ENCODE data around the gene ELF4. TPM values are rescaled to one million over a fixed set of nuclear protein-coding genes. Genes with fewer than 3 reads are reported as not detected.

Gene ELF4
- total and polyA plus RNA-seq, 2 of the 13 experiments (the other 11 are each of a cell fraction or from before 2014, with no cell fraction given) = 1.3 to 2.6 TPM

DNA sequence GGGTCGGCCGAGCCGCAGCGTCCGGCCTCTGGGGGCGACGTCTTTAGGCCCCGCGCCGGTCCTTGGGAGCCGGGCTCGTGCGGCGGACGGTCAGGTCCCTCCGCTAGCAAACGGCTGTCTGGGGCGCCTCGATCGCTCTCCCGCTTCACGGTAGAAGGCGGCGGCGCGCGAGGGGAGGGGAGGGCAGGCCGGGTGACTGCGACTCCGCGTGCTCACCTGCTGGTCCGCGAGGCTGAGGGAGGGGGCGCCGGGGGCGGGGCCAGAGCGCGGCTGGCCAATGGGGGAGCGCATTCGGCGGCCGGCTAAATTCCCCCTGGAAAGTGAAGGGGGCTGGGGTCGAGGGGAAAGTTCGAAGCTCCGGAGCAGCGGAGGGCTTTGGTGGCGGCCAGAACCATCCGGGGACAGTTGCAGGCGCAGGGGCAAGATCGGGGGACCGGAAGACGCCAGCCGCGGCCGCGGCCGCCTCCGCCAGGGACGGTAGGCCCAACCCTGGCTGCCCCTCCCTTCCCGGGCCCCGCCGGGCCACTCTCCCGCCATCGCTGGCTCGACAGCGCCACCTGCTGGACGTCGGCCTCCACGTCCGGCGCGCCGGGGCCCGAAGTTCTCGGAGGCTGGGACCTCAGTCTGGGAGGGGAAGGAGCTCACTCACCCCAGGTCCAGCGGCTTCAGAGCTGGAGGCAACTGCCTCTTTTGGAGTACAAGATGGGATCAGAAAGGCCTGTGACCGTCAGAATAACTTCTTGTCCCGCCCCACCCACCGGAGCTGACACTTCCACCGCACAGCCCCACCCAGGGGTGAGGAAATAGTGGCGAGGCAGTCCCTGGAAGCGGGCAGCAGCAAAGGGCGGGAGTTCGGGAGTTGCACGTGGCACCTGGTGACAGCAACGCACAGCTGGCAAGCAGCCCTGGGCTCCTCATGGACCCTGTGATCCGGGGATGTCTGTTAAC is 49.9 kb downstream of the ELF4 start (continued):
- TF ChIP-seq, protein P1, sequence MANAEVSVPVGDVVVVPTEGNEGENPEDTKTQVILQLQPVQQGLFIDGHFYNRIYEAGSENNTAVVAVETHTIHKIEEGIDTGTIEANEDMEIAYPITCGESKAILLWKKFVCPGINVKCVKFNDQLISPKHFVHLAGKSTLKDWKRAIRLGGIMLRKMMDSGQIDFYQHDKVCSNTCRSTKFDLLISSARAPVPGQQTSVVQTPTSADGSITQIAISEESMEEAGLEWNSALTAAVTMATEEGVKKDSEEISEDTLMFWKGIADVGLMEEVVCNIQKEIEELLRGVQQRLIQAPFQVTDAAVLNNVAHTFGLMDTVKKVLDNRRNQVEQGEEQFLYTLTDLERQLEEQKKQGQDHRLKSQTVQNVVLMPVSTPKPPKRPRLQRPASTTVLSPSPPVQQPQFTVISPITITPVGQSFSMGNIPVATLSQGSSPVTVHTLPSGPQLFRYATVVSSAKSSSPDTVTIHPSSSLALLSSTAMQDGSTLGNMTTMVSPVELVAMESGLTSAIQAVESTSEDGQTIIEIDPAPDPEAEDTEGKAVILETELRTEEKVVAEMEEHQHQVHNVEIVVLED (CRISPR knock-in tag; IDR thresholded peaks at IDR 0.05; ENCODE audit: borderline replicate concordance) = no peak
- TF ChIP-seq, protein P2, sequence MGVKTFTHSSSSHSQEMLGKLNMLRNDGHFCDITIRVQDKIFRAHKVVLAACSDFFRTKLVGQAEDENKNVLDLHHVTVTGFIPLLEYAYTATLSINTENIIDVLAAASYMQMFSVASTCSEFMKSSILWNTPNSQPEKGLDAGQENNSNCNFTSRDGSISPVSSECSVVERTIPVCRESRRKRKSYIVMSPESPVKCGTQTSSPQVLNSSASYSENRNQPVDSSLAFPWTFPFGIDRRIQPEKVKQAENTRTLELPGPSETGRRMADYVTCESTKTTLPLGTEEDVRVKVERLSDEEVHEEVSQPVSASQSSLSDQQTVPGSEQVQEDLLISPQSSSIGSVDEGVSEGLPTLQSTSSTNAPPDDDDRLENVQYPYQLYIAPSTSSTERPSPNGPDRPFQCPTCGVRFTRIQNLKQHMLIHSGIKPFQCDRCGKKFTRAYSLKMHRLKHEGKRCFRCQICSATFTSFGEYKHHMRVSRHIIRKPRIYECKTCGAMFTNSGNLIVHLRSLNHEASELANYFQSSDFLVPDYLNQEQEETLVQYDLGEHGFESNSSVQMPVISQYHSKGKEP (CRISPR knock-in tag; IDR thresholded peaks at IDR 0.05) = no peak
- 0 out of 2 replicates have a peak, but pooled peaks have one; percentile 18 for TF ChIP-seq ZSCAN25 (CRISPR knock-in tag; IDR thresholded peaks at IDR 0.05)
- TF ChIP-seq PTBP1 (IDR thresholded peaks at IDR 0.05; ENCODE audit: low read depth, low read length, poor library complexity, severe bottlenecking) = no peak
- TF ChIP-seq FOXA1 (IDR thresholded peaks at IDR 0.05) = no peak
- no peak for TF ChIP-seq FOXA1 (CRISPR knock-in tag; IDR thresholded peaks at IDR 0.05)
- no peak for TF ChIP-seq ZNF605 (CRISPR knock-in tag; IDR thresholded peaks at IDR 0.05)
- no peak for TF ChIP-seq ZSCAN21 (CRISPR knock-in tag; IDR thresholded peaks at IDR 0.05; ENCODE audit: borderline replicate concordance)
- no peak for TF ChIP-seq ZBTB42 (CRISPR knock-in tag; IDR thresholded peaks at IDR 0.05)
- no peak for TF ChIP-seq SIX4 (CRISPR knock-in tag; IDR thresholded peaks at IDR 0.05)
- no peak for TF ChIP-seq GATAD2A (CRISPR knock-in tag; IDR thresholded peaks at IDR 0.05)
- no peak for TF ChIP-seq ZNF546 (CRISPR knock-in tag; conservative IDR thresholded peaks at IDR 0.05)
- TF ChIP-seq, protein P3, sequence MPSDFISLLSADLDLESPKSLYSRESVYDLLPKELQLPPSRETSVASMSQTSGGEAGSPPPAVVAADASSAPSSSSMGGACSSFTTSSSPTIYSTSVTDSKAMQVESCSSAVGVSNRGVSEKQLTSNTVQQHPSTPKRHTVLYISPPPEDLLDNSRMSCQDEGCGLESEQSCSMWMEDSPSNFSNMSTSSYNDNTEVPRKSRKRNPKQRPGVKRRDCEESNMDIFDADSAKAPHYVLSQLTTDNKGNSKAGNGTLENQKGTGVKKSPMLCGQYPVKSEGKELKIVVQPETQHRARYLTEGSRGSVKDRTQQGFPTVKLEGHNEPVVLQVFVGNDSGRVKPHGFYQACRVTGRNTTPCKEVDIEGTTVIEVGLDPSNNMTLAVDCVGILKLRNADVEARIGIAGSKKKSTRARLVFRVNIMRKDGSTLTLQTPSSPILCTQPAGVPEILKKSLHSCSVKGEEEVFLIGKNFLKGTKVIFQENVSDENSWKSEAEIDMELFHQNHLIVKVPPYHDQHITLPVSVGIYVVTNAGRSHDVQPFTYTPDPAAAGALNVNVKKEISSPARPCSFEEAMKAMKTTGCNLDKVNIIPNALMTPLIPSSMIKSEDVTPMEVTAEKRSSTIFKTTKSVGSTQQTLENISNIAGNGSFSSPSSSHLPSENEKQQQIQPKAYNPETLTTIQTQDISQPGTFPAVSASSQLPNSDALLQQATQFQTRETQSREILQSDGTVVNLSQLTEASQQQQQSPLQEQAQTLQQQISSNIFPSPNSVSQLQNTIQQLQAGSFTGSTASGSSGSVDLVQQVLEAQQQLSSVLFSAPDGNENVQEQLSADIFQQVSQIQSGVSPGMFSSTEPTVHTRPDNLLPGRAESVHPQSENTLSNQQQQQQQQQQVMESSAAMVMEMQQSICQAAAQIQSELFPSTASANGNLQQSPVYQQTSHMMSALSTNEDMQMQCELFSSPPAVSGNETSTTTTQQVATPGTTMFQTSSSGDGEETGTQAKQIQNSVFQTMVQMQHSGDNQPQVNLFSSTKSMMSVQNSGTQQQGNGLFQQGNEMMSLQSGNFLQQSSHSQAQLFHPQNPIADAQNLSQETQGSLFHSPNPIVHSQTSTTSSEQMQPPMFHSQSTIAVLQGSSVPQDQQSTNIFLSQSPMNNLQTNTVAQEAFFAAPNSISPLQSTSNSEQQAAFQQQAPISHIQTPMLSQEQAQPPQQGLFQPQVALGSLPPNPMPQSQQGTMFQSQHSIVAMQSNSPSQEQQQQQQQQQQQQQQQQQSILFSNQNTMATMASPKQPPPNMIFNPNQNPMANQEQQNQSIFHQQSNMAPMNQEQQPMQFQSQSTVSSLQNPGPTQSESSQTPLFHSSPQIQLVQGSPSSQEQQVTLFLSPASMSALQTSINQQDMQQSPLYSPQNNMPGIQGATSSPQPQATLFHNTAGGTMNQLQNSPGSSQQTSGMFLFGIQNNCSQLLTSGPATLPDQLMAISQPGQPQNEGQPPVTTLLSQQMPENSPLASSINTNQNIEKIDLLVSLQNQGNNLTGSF (CRISPR knock-in tag; IDR thresholded peaks at IDR 0.05) = 0 out of 2 replicates have a peak, but pooled peaks have one; percentile 26
- no peak for TF ChIP-seq ZNF460 (CRISPR knock-in tag; IDR thresholded peaks at IDR 0.05; ENCODE audit: borderline replicate concordance)
- no peak for TF ChIP-seq PRMT3 (CRISPR knock-in tag; IDR thresholded peaks at IDR 0.05; ENCODE audit: borderline replicate concordance, low read depth)
- TF ChIP-seq FIP1L1 (IDR thresholded peaks at IDR 0.05; ENCODE audit: borderline replicate concordance, insufficient read depth, low read depth, low read length) = no peak
- no peak for TF ChIP-seq FOXM1 (CRISPR knock-in tag; IDR thresholded peaks at IDR 0.05)
- TF ChIP-seq, protein P4, sequence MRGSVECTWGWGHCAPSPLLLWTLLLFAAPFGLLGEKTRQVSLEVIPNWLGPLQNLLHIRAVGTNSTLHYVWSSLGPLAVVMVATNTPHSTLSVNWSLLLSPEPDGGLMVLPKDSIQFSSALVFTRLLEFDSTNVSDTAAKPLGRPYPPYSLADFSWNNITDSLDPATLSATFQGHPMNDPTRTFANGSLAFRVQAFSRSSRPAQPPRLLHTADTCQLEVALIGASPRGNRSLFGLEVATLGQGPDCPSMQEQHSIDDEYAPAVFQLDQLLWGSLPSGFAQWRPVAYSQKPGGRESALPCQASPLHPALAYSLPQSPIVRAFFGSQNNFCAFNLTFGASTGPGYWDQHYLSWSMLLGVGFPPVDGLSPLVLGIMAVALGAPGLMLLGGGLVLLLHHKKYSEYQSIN (CRISPR knock-in tag; IDR thresholded peaks at IDR 0.05; ENCODE audit: borderline replicate concordance) = no peak
- no peak for TF ChIP-seq TOE1 (CRISPR knock-in tag; IDR thresholded peaks at IDR 0.05)
- peak; percentile 63; the same call in 1 of the 2 replicates for TF ChIP-seq HOXA3 (CRISPR knock-in tag; IDR thresholded peaks at IDR 0.05)

Data from HepG2 (cell line).